ENCODE measurements around the gene UBAC2.

DNA sequence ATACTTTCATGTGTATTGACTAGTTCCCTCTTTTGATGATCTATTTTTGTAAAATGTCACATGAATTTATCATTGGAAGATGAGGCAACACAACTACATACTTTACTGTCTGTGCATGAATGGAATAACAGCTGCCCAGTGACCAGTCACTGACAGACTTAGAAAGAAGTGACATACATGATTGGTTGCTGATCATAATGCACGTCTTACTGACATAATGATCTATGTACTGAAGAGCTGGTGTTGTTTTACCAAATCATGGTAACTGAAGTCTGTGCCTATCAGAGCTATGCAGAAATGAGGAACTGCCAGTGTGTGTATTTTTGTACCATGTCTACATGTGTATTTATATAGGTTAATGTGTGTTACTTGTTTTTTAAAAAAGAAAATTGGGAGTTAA lies 31.1 kb downstream of the UBAC2 start:
- TF ChIP-seq, protein P1, sequence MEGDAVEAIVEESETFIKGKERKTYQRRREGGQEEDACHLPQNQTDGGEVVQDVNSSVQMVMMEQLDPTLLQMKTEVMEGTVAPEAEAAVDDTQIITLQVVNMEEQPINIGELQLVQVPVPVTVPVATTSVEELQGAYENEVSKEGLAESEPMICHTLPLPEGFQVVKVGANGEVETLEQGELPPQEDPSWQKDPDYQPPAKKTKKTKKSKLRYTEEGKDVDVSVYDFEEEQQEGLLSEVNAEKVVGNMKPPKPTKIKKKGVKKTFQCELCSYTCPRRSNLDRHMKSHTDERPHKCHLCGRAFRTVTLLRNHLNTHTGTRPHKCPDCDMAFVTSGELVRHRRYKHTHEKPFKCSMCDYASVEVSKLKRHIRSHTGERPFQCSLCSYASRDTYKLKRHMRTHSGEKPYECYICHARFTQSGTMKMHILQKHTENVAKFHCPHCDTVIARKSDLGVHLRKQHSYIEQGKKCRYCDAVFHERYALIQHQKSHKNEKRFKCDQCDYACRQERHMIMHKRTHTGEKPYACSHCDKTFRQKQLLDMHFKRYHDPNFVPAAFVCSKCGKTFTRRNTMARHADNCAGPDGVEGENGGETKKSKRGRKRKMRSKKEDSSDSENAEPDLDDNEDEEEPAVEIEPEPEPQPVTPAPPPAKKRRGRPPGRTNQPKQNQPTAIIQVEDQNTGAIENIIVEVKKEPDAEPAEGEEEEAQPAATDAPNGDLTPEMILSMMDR (IDR thresholded peaks at IDR 0.05; ENCODE audit: poor library complexity), result no peak
- TF ChIP-seq EZH2 (IDR thresholded peaks at IDR 0.05; ENCODE audit: borderline replicate concordance), result no peak

Data from hepatocyte (in vitro differentiated cells).